ENCODE measurements around the gene CD300C. TPM values are rescaled to one million over a fixed set of nuclear protein-coding genes. Genes with fewer than 3 reads are reported as not detected.
"Not testable (repeated sequence)": the region's sequence is repeated elsewhere in the genome, so short reads cannot be mapped to it uniquely, and the experiment has no call there.

CD300C gene
- total RNA-seq, 2 donors from 2014 or later, result 1.5 TPM; not detected in 1

DNA sequence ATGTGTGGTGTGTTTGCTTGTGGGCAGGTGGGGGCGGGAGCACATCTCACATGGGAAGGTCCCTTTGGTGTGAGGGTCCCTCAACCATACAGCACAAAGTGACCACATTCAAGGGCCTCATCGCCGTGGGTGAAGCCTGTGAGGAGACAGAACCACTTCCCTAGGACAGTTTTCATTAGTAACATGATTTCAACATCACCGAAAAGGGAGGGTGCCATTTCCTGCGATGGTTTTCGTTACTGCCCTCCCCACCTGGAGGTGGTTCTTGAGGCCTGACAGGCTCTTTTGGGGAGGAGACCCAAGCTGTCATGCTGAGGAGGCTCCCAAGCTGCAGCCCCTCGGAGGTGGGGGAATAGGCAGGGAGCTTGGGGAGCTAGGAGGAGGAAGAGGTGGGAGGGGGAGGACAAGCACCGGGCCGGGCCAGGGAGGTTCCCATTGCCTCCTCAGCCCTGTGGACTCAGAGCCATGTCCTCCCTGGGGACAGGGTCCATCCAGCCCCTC lies 24.2 kb downstream of the CD300C start:
- 85% methylated on average over 9 of the region's 9 CpGs for WGBS

GRCh38 chr17:74520790-74521480 lies 25.0 kb downstream of the CD300C start:
- no peaks in the 10 kb centered on the region for H3K36me3 ChIP-seq
- no peak for TF ChIP-seq POLR2A (IDR thresholded peaks at IDR 0.05)
- no peak for TF ChIP-seq CTCF (IDR thresholded peaks at IDR 0.05)
- no peak for TF ChIP-seq POLR2AphosphoS5 (IDR thresholded peaks at IDR 0.05)
- no peaks in the 10 kb centered on the region for H3K9me3 ChIP-seq
- H3K27me3 ChIP-seq (replicated peaks; ENCODE audit: insufficient read depth), result no peaks in the 10 kb centered on the region
- H3K4me3 ChIP-seq, result no peak overlapping the region
- 84% methylated on average over 21 of the region's 21 CpGs for WGBS
- intact Hi-C loops (cut with DNase I), result no loop called here
- no peak overlapping the region for H3K27ac ChIP-seq
- DNase-seq (ENCODE audit: low spot score), result no peak
- no peaks in the 10 kb centered on the region for H3K4me1 ChIP-seq (replicated peaks)

More for the DNA sequence above, 24.2 kb downstream of the CD300C start:
- intact Hi-C loops (cut with DNase I), result no loop called here
- no peaks in the 10 kb centered on the region for H3K27me3 ChIP-seq (replicated peaks; ENCODE audit: insufficient read depth)
- no peaks in the 10 kb centered on the region for H3K4me1 ChIP-seq (replicated peaks)
- TF ChIP-seq CTCF (IDR thresholded peaks at IDR 0.05) (no peak), POLR2A (IDR thresholded peaks at IDR 0.05) (no peak), POLR2AphosphoS5 (IDR thresholded peaks at IDR 0.05) (no peak)
- DNase-seq (ENCODE audit: low spot score), result no peak
- no peak overlapping the region for H3K4me3 ChIP-seq
- no peaks in the 10 kb centered on the region for H3K9me3 ChIP-seq
- no peaks in the 10 kb centered on the region for H3K36me3 ChIP-seq
- H3K27ac ChIP-seq, result no peak overlapping the region

DNA sequence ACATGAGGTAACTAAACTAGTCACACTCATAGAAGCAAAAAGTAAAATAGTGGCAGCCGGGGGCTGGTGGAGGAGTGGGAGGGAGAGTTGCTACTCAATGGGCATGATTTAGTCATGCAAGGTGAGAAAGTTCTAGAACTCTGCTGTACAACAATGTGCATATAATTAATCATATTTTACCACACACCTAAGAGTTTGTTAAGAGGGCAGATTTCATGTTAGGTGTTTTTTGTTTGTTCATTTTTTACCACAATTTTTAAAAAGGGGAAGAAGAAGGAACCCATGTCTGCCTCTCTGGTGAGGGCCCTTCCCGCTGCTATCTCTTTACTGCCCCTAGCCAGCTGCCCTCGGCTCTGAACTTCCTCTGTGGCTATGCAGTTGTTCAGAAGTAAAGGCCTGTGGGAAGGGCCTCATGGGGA lies 25.9 kb downstream of the CD300C start:
- Histone ChIP-seq H3K4me3 (no peak overlapping the region), H3K36me3 (no peaks in the 10 kb centered on the region), H3K27me3 (replicated peaks; ENCODE audit: insufficient read depth) (no peaks in the 10 kb centered on the region), H3K9me3 (no peaks in the 10 kb centered on the region), H3K27ac (no peak overlapping the region), H3K4me1 (replicated peaks) (no peaks in the 10 kb centered on the region)
- intact Hi-C loops (cut with DNase I), result no loop called here
- no peak for DNase-seq (ENCODE audit: low spot score)
- TF ChIP-seq POLR2AphosphoS5 (IDR thresholded peaks at IDR 0.05) (no peak), POLR2A (IDR thresholded peaks at IDR 0.05) (no peak), CTCF (IDR thresholded peaks at IDR 0.05) (no peak)
- WGBS, result 74% methylated on average over 3 of the region's 3 CpGs

- H3K4me3 ChIP-seq; intact Hi-C loops (cut with DNase I); H3K27me3 ChIP-seq (replicated peaks; ENCODE audit: insufficient read depth); DNase-seq (ENCODE audit: low spot score); H3K36me3 ChIP-seq; H3K27ac ChIP-seq; H3K4me1 ChIP-seq (replicated peaks); H3K9me3 ChIP-seq: not testable (repeated sequence)
- 82% methylated on average over 6 of the region's 6 CpGs for WGBS
Measured at GRCh38 chr17:74518413-74518981, 27.4 kb downstream of the CD300C start.

GRCh38 chr17:74516561-74517328 lies 29.2 kb downstream of the CD300C start:
- H3K4me3 ChIP-seq, result no peak overlapping the region
- H3K27me3 ChIP-seq (replicated peaks; ENCODE audit: insufficient read depth), result no peaks in the 10 kb centered on the region
- no peaks in the 10 kb centered on the region for H3K9me3 ChIP-seq
- TF ChIP-seq POLR2AphosphoS5 (IDR thresholded peaks at IDR 0.05), result no peak
- TF ChIP-seq POLR2A (IDR thresholded peaks at IDR 0.05), result no peak
- no peak for TF ChIP-seq CTCF (IDR thresholded peaks at IDR 0.05)
- DNase-seq (ENCODE audit: low spot score), result no peak
- WGBS, result 89% methylated on average over 3 of the region's 3 CpGs
- no peaks in the 10 kb centered on the region for H3K36me3 ChIP-seq
- H3K4me1 ChIP-seq (replicated peaks), result no peaks in the 10 kb centered on the region
- H3K27ac ChIP-seq, result no peak overlapping the region
- intact Hi-C loops (cut with DNase I), result no loop called here
